HCT116 (cell line): ENCODE measurements around the gene RETREG1. TPM values are rescaled to one million over a fixed set of nuclear protein-coding genes. Genes with fewer than 3 reads are reported as not detected.

ENCODE experiments used
- ATAC-seq: fragments of 200-7000 bp; cut with Tn5 transposase; 2 replicates; pipeline ENCODE4 v1.9.1; 2020; ENCODE audit warnings: mild to moderate bottlenecking, moderate library complexity
- BruUV-seq: library from RNA; stranded (reverse); fragments of 400-500 nt; replicated peaks from 2 replicates; lab custom pipeline; 2021; lab: Mats Ljungman, UMichigan
- CTCF ChIA-PET: fragments of 300-600 bp; sonication (Branson Sonifier 250); formaldehyde crosslinking; loops from one replicate; lab custom pipeline; 2021; ENCODE audit warnings: antibody characterized with exemption; lab: Charles Lee
- POLR2A ChIA-PET: fragments of 300-600, 350-600 bp; sonication (Branson Sonifier 250); formaldehyde crosslinking; loops from one replicate; lab custom pipeline; 2021; ENCODE audit warnings: antibody characterized with exemption; lab: Charles Lee
- RAD21 ChIA-PET, 2 experiments: fragments of 300-600 bp; sonication (Branson Sonifier 250); formaldehyde crosslinking; loops; one replicate each; lab custom pipeline; 2023; ENCODE audit warnings: low total read pairs in 2 of 2; ENCODE audit not compliant: uncharacterized antibody in 2 of 2, unreplicated experiment in 2 of 2, low non-redundant PET in 1 of 2; lab: Charles Lee
- DNase-seq: peaks from one replicate; pipeline ENCODE4 v3.0.0-alpha.2; 2010; ENCODE audit warnings: low read depth, low spot score
- H2AFZ ChIP-seq: fragments of 200-600 bp; shearing (Covaris generic), sonication (generic); 2 replicates; pipeline ENCODE4 v1.6.1; 2017; ENCODE audit warnings: low read depth, mixed run types, mixed read lengths, antibody characterized with exemption, low read length; ENCODE audit not compliant: poor library complexity, severe bottlenecking
- H3K27ac ChIP-seq: 2 replicates; pipeline ENCODE4 v1.5.1; 2012; ENCODE audit warnings: low read depth, low read length
- H3K27me3 ChIP-seq: fragments of 200-600 bp; sonication (generic); 2 replicates; pipeline ENCODE4 v1.6.1; 2016; ENCODE audit warnings: mixed run types, low read length, mixed read lengths; ENCODE audit not compliant: insufficient read depth
- H3K36me3 ChIP-seq, 2 experiments: fragments of 200-500 bp in 1 of 2; fragments of 200-600 bp in 1 of 2; sonication (Bioruptor generic) in 1 of 2; sonication (generic) in 1 of 2; 2 replicates each; pipeline versions ENCODE4 v1.5.1 to v1.6.1; 2014 to 2016; ENCODE audit warnings: low read length in 2 of 2, inconsistent platforms in 1 of 2, mixed read lengths in 1 of 2, mixed run types in 1 of 2; ENCODE audit not compliant: insufficient read depth in 2 of 2, control insufficient read depth in 1 of 2
- H3K4me1 ChIP-seq, 2 experiments: fragments of 200-600 bp in 1 of 2; sonication (generic) in 1 of 2; 2 replicates each; pipeline versions ENCODE4 v1.5.1 to v1.6.1; 2012 to 2017; ENCODE audit warnings: low read length in 2 of 2, inconsistent platforms in 1 of 2, mild to moderate bottlenecking in 1 of 2, mixed read lengths in 1 of 2, mixed run types in 1 of 2, moderate library complexity in 1 of 2; ENCODE audit not compliant: insufficient read depth in 2 of 2, control insufficient read depth in 1 of 2
- H3K4me2 ChIP-seq: fragments of 200-600 bp; sonication (generic); 2 replicates; pipeline ENCODE4 v1.6.1; 2017; ENCODE audit warnings: mixed run types, low read length, mixed read lengths
- H3K4me3 ChIP-seq, 2 experiments: fragments of 200-600 bp in 1 of 2; sonication (generic) in 1 of 2; replicated peaks in 1 of 2; 2 replicates each; pipeline ENCODE4 v1.5.1; 2011 to 2016; ENCODE audit warnings: low read length in 2 of 2, control low read depth in 1 of 2, low read depth in 1 of 2, mild to moderate bottlenecking in 1 of 2, mixed read lengths in 1 of 2, mixed run types in 1 of 2
- H3K79me2 ChIP-seq: fragments of 200-600 bp; sonication (generic); 2 replicates; pipeline ENCODE4 v1.6.1; 2017; ENCODE audit warnings: mild to moderate bottlenecking, mixed run types, low read length, moderate library complexity, mixed read lengths; ENCODE audit not compliant: insufficient read depth
- H3K9ac ChIP-seq: fragments of 200-600 bp; sonication (generic); 2 replicates; pipeline ENCODE4 v1.6.1; 2016; ENCODE audit warnings: low read length, mixed read lengths
- H3K9me2 ChIP-seq: fragments of 200-600 bp; sonication (generic), shearing (Covaris generic); 2 replicates; pipeline ENCODE4 v1.6.1; 2017; ENCODE audit warnings: mixed run types, mild to moderate bottlenecking, moderate library complexity; ENCODE audit not compliant: insufficient read depth
- H3K9me3 ChIP-seq, 2 experiments: fragments of 200-500 bp in 1 of 2; fragments of 200-600 bp in 1 of 2; sonication (Bioruptor generic) in 1 of 2; sonication (generic) in 1 of 2; 2 replicates each; pipeline ENCODE4 v1.6.1; 2014 to 2017; ENCODE audit warnings: low read length in 2 of 2, mixed read lengths in 2 of 2, inconsistent platforms in 1 of 2, low read depth in 1 of 2, mild to moderate bottlenecking in 1 of 2, mixed run types in 1 of 2, moderate library complexity in 1 of 2; ENCODE audit not compliant: control insufficient read depth in 1 of 2, insufficient read depth in 1 of 2
- H4K20me1 ChIP-seq: fragments of 200-600 bp; sonication (generic), shearing (Covaris generic); 2 replicates; pipeline ENCODE4 v1.6.1; 2017; ENCODE audit warnings: mixed run types, mild to moderate bottlenecking, moderate library complexity; ENCODE audit not compliant: insufficient read depth
- CEBPB ChIP-seq: IDR thresholded peaks from 2 replicates; pipeline ENCODE4 v1.6.1; 2012; ENCODE audit warnings: low read depth
- EGR1 ChIP-seq: IDR thresholded peaks from 2 replicates; pipeline ENCODE4 v1.6.1; 2012; ENCODE audit warnings: low read depth
- EZH2 ChIP-seq: fragments of 200-600 bp; sonication (generic); IDR thresholded peaks from 2 replicates; pipeline ENCODE4 v1.6.1; 2017; ENCODE audit warnings: antibody characterized with exemption, mixed run types
- EZH2phosphoT487 ChIP-seq: fragments of 200-600 bp; IDR thresholded peaks from 2 replicates; pipeline ENCODE4 v1.6.1; 2018; ENCODE audit warnings: antibody characterized with exemption, borderline replicate concordance
- POLR2AphosphoS5 ChIP-seq: IDR thresholded peaks from 2 replicates; pipeline ENCODE4 v1.6.1; 2011; ENCODE audit warnings: mild to moderate bottlenecking, low read depth, low read length, moderate library complexity
- RAD21 ChIP-seq: IDR thresholded peaks from 2 replicates; pipeline ENCODE4 v1.6.1; 2012; ENCODE audit warnings: low read depth, mild to moderate bottlenecking
- SP1 ChIP-seq: IDR thresholded peaks from 2 replicates; pipeline ENCODE4 v1.6.1; 2012; ENCODE audit warnings: low read depth
- SRF ChIP-seq: IDR thresholded peaks from 2 replicates; pipeline ENCODE4 v1.6.1; 2012; ENCODE audit warnings: low read depth
- ZNF274 ChIP-seq: fragments of 200-500 bp; sonication (Bioruptor generic); IDR thresholded peaks from 2 replicates; pipeline ENCODE4 v1.6.1; 2014; ENCODE audit warnings: mild to moderate bottlenecking, low read depth, low read length, inconsistent platforms
- intact Hi-C: fragments of 100-400 bp; cut with micrococcal nuclease; formaldehyde crosslinking; loops from 2 replicates; pipeline ENCODE4 v1.10.0; 2022
- total RNA-seq: library from RNA; stranded (reverse); gene quantifications from one replicate; pipeline ENCODE4 v1.2.1, GENCODE V29; 2021; ENCODE audit not compliant: unreplicated experiment
- TF ChIP-seq, protein P1 (sequence below): IDR thresholded peaks from 2 replicates; pipeline ENCODE4 v1.6.1; 2012; ENCODE audit warnings: low read depth
- TF ChIP-seq, protein P2 (sequence below): IDR thresholded peaks from 2 replicates; pipeline ENCODE4 v1.6.1; 2011; ENCODE audit warnings: mild to moderate bottlenecking, low read length, moderate library complexity; ENCODE audit not compliant: insufficient replicate concordance; ENCODE audit errors: extremely low read depth
- TF ChIP-seq, protein P3 (sequence below): IDR thresholded peaks from 2 replicates; pipeline ENCODE4 v1.6.1; 2012

RETREG1 gene
- total RNA-seq, 1 experiment from 2014 or later = 6.0 TPM

DNA sequence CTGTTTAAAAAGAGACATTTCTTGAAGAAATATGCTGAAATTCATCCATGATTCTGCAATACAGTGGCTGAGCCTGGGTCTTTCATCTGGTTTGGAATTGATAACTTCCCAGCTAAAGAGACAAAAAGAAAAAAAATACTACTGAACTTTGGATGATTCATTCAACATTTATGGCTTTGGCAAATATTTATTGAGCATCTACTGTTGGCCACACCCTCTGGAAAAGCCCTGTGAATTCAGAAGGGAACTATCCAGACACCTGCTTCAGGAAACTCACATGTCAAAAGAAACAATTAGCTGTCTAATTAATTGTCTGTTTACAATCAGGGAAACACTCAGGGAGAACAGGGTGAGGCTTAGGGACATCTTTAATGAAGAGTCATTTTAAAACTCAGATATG, 133.4 kb downstream of the RETREG1 start (continued):
- no peak for TF ChIP-seq SP1
- no peak for TF ChIP-seq SRF
- TF ChIP-seq EZH2 = no peak

DNA sequence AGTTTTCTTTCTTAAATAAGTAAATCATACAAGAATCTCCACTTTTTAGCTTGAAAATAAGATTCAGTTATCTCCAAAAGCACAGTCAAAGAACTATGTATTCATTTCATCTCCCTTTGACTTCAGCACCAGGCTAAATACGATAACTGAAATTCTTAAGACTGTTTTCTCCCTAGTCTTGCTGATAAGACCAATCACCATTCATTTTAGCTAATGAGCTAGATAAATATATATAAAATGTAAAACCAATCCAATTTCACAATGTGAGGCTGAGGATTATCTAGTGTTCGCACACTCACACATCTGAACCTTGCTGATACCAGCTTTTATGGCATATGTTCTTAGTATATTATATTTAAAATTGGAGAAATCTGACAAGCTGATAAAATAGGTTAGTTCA, 133.9 kb downstream of the RETREG1 start:
- no peaks in the 10 kb centered on the region for H4K20me1 ChIP-seq
- ATAC-seq = no peak
- H3K4me1 ChIP-seq = no peaks in the 10 kb centered on the region
- CTCF ChIA-PET = no interaction called here
- H3K9me3 ChIP-seq = no peaks in the 10 kb centered on the region
- H3K27ac ChIP-seq = no peak overlapping the region
- intact Hi-C loops = no loop called here
- no peaks in the 10 kb centered on the region for H3K36me3 ChIP-seq
- no peaks in the 10 kb centered on the region for H3K79me2 ChIP-seq
- H3K9me2 ChIP-seq = no peaks in the 10 kb centered on the region
- DNase-seq = no peak
- H3K4me2 ChIP-seq = no peak overlapping the region
- RAD21 ChIA-PET = no interaction called here
- POLR2A ChIA-PET = no interaction called here
- no peaks in the 10 kb centered on the region for H3K27me3 ChIP-seq
- no peak for TF ChIP-seq POLR2AphosphoS5
- TF ChIP-seq SP1 = no peak
- no peak for TF ChIP-seq CEBPB
- TF ChIP-seq EGR1 = no peak
- TF ChIP-seq, protein P1, sequence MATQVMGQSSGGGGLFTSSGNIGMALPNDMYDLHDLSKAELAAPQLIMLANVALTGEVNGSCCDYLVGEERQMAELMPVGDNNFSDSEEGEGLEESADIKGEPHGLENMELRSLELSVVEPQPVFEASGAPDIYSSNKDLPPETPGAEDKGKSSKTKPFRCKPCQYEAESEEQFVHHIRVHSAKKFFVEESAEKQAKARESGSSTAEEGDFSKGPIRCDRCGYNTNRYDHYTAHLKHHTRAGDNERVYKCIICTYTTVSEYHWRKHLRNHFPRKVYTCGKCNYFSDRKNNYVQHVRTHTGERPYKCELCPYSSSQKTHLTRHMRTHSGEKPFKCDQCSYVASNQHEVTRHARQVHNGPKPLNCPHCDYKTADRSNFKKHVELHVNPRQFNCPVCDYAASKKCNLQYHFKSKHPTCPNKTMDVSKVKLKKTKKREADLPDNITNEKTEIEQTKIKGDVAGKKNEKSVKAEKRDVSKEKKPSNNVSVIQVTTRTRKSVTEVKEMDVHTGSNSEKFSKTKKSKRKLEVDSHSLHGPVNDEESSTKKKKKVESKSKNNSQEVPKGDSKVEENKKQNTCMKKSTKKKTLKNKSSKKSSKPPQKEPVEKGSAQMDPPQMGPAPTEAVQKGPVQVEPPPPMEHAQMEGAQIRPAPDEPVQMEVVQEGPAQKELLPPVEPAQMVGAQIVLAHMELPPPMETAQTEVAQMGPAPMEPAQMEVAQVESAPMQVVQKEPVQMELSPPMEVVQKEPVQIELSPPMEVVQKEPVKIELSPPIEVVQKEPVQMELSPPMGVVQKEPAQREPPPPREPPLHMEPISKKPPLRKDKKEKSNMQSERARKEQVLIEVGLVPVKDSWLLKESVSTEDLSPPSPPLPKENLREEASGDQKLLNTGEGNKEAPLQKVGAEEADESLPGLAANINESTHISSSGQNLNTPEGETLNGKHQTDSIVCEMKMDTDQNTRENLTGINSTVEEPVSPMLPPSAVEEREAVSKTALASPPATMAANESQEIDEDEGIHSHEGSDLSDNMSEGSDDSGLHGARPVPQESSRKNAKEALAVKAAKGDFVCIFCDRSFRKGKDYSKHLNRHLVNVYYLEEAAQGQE = no peak
- TF ChIP-seq SRF = no peak
- TF ChIP-seq, protein P2, sequence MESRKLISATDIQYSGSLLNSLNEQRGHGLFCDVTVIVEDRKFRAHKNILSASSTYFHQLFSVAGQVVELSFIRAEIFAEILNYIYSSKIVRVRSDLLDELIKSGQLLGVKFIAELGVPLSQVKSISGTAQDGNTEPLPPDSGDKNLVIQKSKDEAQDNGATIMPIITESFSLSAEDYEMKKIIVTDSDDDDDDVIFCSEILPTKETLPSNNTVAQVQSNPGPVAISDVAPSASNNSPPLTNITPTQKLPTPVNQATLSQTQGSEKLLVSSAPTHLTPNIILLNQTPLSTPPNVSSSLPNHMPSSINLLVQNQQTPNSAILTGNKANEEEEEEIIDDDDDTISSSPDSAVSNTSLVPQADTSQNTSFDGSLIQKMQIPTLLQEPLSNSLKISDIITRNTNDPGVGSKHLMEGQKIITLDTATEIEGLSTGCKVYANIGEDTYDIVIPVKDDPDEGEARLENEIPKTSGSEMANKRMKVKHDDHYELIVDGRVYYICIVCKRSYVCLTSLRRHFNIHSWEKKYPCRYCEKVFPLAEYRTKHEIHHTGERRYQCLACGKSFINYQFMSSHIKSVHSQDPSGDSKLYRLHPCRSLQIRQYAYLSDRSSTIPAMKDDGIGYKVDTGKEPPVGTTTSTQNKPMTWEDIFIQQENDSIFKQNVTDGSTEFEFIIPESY = no peak
- TF ChIP-seq ZNF274 = no peak
- no peak for TF ChIP-seq EZH2phosphoT487
- TF ChIP-seq, protein P3, sequence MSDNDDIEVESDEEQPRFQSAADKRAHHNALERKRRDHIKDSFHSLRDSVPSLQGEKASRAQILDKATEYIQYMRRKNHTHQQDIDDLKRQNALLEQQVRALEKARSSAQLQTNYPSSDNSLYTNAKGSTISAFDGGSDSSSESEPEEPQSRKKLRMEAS = no peak
- no peak for TF ChIP-seq RAD21
- TF ChIP-seq, all 23 proteins: peak for 0
- BruUV-seq = no TSS peak
- Histone ChIP-seq H2AFZ (no peak overlapping the region), H3K4me3 (no peak overlapping the region), H3K9ac (no peak overlapping the region)
